Measurements from ENCODE around the gene PDE6H.
A peak's percentile ranks its signal among the peaks of the same experiment; 100 is the strongest.

Gene PDE6H

GRCh38 chr12:14952299-14952921, 20.4 kb upstream of the PDE6H start:
- peak; percentile 74 for DNase-seq

- DNase-seq, result no peak
Measured at GRCh38 chr12:14953752-14954151, 19.1 kb upstream of the PDE6H start.

- DNase-seq, result peak; percentile 67
Measured at GRCh38 chr12:14954269-14954668, 18.6 kb upstream of the PDE6H start.

GRCh38 chr12:14956024-14956891, 16.6 kb upstream of the PDE6H start:
- no peak for DNase-seq

- no peak for DNase-seq
Measured at GRCh38 chr12:14956905-14957304, 15.9 kb upstream of the PDE6H start.

- no peak for DNase-seq
Measured at GRCh38 chr12:14957551-14958168, 15.2 kb upstream of the PDE6H start.

GRCh38 chr12:14958361-14959125, 14.3 kb upstream of the PDE6H start:
- no peak for DNase-seq

- DNase-seq, result no peak
Measured at GRCh38 chr12:14959126-14959440, 13.8 kb upstream of the PDE6H start.

- no peak for DNase-seq
Measured at GRCh38 chr12:14959463-14959862, 13.4 kb upstream of the PDE6H start.

- no peak for DNase-seq
Measured at GRCh38 chr12:14959916-14960496, 12.8 kb upstream of the PDE6H start.

- DNase-seq, result no peak
Measured at GRCh38 chr12:14960548-14961465, 12.0 kb upstream of the PDE6H start.

- DNase-seq, result no peak
Measured at GRCh38 chr12:14961466-14962152, 11.2 kb upstream of the PDE6H start, which contains the start of gene ARHGDIB. ARHGDIB (minus strand) TSS chr12:14961601; CDS start chr12:14950712, 10,889 bp downstream.

- DNase-seq, result no peak
Measured at GRCh38 chr12:14962153-14962539, 10.7 kb upstream of the PDE6H start.

GRCh38 chr12:14962797-14963196, 10.0 kb upstream of the PDE6H start:
- no peak for DNase-seq

GRCh38 chr12:14963520-14963919, 9.3 kb upstream of the PDE6H start:
- DNase-seq, result no peak

GRCh38 chr12:14964406-14964805, 8.4 kb upstream of the PDE6H start:
- DNase-seq, result no peak

GRCh38 chr12:14965221-14965620, 7.6 kb upstream of the PDE6H start:
- no peak for DNase-seq

- DNase-seq, result no peak
Measured at GRCh38 chr12:14968478-14968877, 4.4 kb upstream of the PDE6H start.

GRCh38 chr12:14970473-14970872, 2.4 kb upstream of the PDE6H start:
- DNase-seq, result no peak

GRCh38 chr12:14974633-14975032, 1.8 kb downstream of the PDE6H start:
- DNase-seq, result no peak

- no peak for DNase-seq
Measured at GRCh38 chr12:14975457-14975856, 2.6 kb downstream of the PDE6H start.

Measured in NCI-H2029 (cell line).